PC-9 (cell line): Measurements from ENCODE around the gene PNMA1.

Experiments
- EZH2 ChIP-seq: fragments of 200-600 bp; sonication (generic); IDR thresholded peaks from 2 replicates; pipeline ENCODE4 v1.8.0; 2017; ENCODE audit warnings: antibody characterized with exemption, low read depth
- TF ChIP-seq, protein P1 (sequence below): fragments of 200-600 bp; sonication (generic); conservative IDR thresholded peaks from 2 replicates; pipeline ENCODE4 v1.6.1; 2017; ENCODE audit warnings: mixed run types, antibody characterized with exemption, mild to moderate bottlenecking, moderate library complexity

- TF ChIP-seq, protein P1, sequence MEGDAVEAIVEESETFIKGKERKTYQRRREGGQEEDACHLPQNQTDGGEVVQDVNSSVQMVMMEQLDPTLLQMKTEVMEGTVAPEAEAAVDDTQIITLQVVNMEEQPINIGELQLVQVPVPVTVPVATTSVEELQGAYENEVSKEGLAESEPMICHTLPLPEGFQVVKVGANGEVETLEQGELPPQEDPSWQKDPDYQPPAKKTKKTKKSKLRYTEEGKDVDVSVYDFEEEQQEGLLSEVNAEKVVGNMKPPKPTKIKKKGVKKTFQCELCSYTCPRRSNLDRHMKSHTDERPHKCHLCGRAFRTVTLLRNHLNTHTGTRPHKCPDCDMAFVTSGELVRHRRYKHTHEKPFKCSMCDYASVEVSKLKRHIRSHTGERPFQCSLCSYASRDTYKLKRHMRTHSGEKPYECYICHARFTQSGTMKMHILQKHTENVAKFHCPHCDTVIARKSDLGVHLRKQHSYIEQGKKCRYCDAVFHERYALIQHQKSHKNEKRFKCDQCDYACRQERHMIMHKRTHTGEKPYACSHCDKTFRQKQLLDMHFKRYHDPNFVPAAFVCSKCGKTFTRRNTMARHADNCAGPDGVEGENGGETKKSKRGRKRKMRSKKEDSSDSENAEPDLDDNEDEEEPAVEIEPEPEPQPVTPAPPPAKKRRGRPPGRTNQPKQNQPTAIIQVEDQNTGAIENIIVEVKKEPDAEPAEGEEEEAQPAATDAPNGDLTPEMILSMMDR: no peak
- no peak for TF ChIP-seq EZH2
These were observed 46.7 kb upstream of the PNMA1 start for GRCh38 chr14:73760598-73761586.
